ENCODE results near the gene SLC27A5. TPM values are rescaled to one million over a fixed set of nuclear protein-coding genes. Genes with fewer than 3 reads are reported as not detected.

SLC27A5 gene
- total and polyA plus RNA-seq, 2 experiments from 2014 or later = 9.0 to 19.1 TPM

GRCh38 chr19:58480831-58481230, 31.0 kb downstream of the SLC27A5 start:
- TF ChIP-seq EZH2 (IDR thresholded peaks at IDR 0.05; ENCODE audit: borderline replicate concordance) (no peak), CTCF (IDR thresholded peaks at IDR 0.05; ENCODE audit: poor library complexity) (no peak), EZH2phosphoT487 (IDR thresholded peaks at IDR 0.05; ENCODE audit: low read depth, severe bottlenecking, unreplicated experiment) (no peak)
- no peak overlapping the region for H3K27ac ChIP-seq
- no peaks in the 10 kb centered on the region for H4K20me1 ChIP-seq (ENCODE audit: insufficient read depth, poor library complexity, severe bottlenecking)
- no peak overlapping the region for H3K4me2 ChIP-seq
- H3K27me3 ChIP-seq = no peaks in the 10 kb centered on the region
- WGBS (ENCODE audit: low lambda C conversion rate, missing lambda C conversion rate) = 81% methylated on average over 2 of the region's 2 CpGs
- H3K9me3 ChIP-seq (ENCODE audit: low read depth) = no peaks in the 10 kb centered on the region
- H3K4me1 ChIP-seq (ENCODE audit: insufficient read depth) = peaks cover 8% of the 10 kb centered on the region
- DNase-seq (ENCODE audit: low spot score) = no peak
- H3K36me3 ChIP-seq (replicated peaks; ENCODE audit: insufficient read depth, low read depth) = no peaks in the 10 kb centered on the region
- H3K9me2 ChIP-seq (replicated peaks; ENCODE audit: insufficient read depth) = no peaks in the 10 kb centered on the region
- H3K4me3 ChIP-seq = no peak overlapping the region
- no peak overlapping the region for H2AFZ ChIP-seq
- H3K79me2 ChIP-seq = peaks cover 6% of the 10 kb centered on the region

GRCh38 chr19:58480481-58480830, 31.3 kb downstream of the SLC27A5 start:
- Histone ChIP-seq H4K20me1 (ENCODE audit: insufficient read depth, poor library complexity, severe bottlenecking) (no peaks in the 10 kb centered on the region), H3K36me3 (replicated peaks; ENCODE audit: insufficient read depth, low read depth) (no peaks in the 10 kb centered on the region), H3K27ac (no peak overlapping the region), H3K9me2 (replicated peaks; ENCODE audit: insufficient read depth) (no peaks in the 10 kb centered on the region), H3K79me2 (peaks cover 6% of the 10 kb centered on the region), H3K9me3 (ENCODE audit: low read depth) (no peaks in the 10 kb centered on the region), H3K4me2 (no peak overlapping the region), H2AFZ (no peak overlapping the region), H3K4me1 (ENCODE audit: insufficient read depth) (peaks cover 8% of the 10 kb centered on the region), H3K27me3 (no peaks in the 10 kb centered on the region), H3K4me3 (no peak overlapping the region)
- DNase-seq (ENCODE audit: low spot score) = no peak
- TF ChIP-seq CTCF (IDR thresholded peaks at IDR 0.05; ENCODE audit: poor library complexity) (no peak), EZH2 (IDR thresholded peaks at IDR 0.05; ENCODE audit: borderline replicate concordance) (no peak), EZH2phosphoT487 (IDR thresholded peaks at IDR 0.05; ENCODE audit: low read depth, severe bottlenecking, unreplicated experiment) (no peak)
- WGBS (ENCODE audit: low lambda C conversion rate, missing lambda C conversion rate) = 96% methylated on average over 20 of the region's 20 CpGs

- Histone ChIP-seq H3K4me1 (ENCODE audit: insufficient read depth) (peaks cover 11% of the 10 kb centered on the region), H3K36me3 (replicated peaks; ENCODE audit: insufficient read depth, low read depth) (no peaks in the 10 kb centered on the region), H2AFZ (no peak overlapping the region), H3K9me2 (replicated peaks; ENCODE audit: insufficient read depth) (no peaks in the 10 kb centered on the region), H3K27ac (no peak overlapping the region), H3K27me3 (no peaks in the 10 kb centered on the region), H3K9me3 (ENCODE audit: low read depth) (no peaks in the 10 kb centered on the region), H3K4me2 (no peak overlapping the region), H3K4me3 (no peak overlapping the region), H3K79me2 (peaks cover 6% of the 10 kb centered on the region), H4K20me1 (ENCODE audit: insufficient read depth, poor library complexity, severe bottlenecking) (no peaks in the 10 kb centered on the region)
- DNase-seq (ENCODE audit: low spot score) = no peak
- TF ChIP-seq EZH2phosphoT487 (IDR thresholded peaks at IDR 0.05; ENCODE audit: low read depth, severe bottlenecking, unreplicated experiment) (no peak), CTCF (IDR thresholded peaks at IDR 0.05; ENCODE audit: poor library complexity) (no peak), EZH2 (IDR thresholded peaks at IDR 0.05; ENCODE audit: borderline replicate concordance) (no peak)
- 95% methylated on average over 27 of the region's 28 CpGs for WGBS (ENCODE audit: low lambda C conversion rate, missing lambda C conversion rate)
Observed at GRCh38 chr19:58479736-58480480, 31.9 kb downstream of the SLC27A5 start.

Data from hepatocyte (in vitro differentiated cells).